Measurements from ENCODE around the gene THRSP.

The THRSP gene

DNA sequence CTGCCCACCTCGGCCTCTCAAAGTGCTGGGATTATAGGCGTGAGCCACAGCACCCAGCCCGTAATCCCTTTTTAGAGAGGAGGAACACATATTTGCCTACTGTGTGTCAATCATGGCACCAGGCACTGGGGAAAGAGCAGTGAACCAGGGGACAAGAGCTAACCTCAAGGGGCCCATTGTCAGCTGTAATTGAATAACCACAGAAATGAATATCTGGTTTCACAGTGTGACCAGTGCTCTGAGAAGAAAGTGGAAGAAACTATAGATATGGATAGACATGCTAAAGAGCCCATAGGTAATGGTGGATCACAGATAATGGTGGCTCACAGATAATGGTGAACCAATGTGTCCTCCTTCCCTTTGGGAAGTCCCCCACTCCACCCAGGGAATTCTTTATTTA lies 32.0 kb upstream of the THRSP start:
- no peak overlapping the region; the same call in 1 of the 2 replicates for H3K27ac ChIP-seq
- POLR2A ChIA-PET (ENCODE audit: low non-redundant PET) = no interaction called here
- CTCF ChIA-PET = interaction anchor here (0.7 to 2.0 kb wide), 2 partner anchors 14 to 55 kb away, joined by 4 to 6 read pairs; no protein-coding TSS in a partner anchor
- TF ChIP-seq, protein P1, sequence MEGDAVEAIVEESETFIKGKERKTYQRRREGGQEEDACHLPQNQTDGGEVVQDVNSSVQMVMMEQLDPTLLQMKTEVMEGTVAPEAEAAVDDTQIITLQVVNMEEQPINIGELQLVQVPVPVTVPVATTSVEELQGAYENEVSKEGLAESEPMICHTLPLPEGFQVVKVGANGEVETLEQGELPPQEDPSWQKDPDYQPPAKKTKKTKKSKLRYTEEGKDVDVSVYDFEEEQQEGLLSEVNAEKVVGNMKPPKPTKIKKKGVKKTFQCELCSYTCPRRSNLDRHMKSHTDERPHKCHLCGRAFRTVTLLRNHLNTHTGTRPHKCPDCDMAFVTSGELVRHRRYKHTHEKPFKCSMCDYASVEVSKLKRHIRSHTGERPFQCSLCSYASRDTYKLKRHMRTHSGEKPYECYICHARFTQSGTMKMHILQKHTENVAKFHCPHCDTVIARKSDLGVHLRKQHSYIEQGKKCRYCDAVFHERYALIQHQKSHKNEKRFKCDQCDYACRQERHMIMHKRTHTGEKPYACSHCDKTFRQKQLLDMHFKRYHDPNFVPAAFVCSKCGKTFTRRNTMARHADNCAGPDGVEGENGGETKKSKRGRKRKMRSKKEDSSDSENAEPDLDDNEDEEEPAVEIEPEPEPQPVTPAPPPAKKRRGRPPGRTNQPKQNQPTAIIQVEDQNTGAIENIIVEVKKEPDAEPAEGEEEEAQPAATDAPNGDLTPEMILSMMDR (conservative IDR thresholded peaks at IDR 0.05; ENCODE audit: low read depth) = no peak
- DNase-seq (ENCODE audit: low spot score) = no peak

GRCh38 chr11:78032090-78032489 lies 31.6 kb upstream of the THRSP start:
- peak overlapping the region; percentile 38; the same call in 1 of the 2 replicates for H3K27ac ChIP-seq
- ChIA-PET CTCF (interaction anchor here (2.0 kb wide), 1 partner anchor 13 kb away, joined by 6 read pairs; no protein-coding TSS in a partner anchor), POLR2A (ENCODE audit: low non-redundant PET) (no interaction called here)
- DNase-seq (ENCODE audit: low spot score) = no peak
- TF ChIP-seq, protein P1 (conservative IDR thresholded peaks at IDR 0.05; ENCODE audit: low read depth) = no peak

- DNase-seq (ENCODE audit: low spot score) = no peak
- POLR2A ChIA-PET (ENCODE audit: low non-redundant PET) = no interaction called here
- TF ChIP-seq, protein P1 (conservative IDR thresholded peaks at IDR 0.05; ENCODE audit: low read depth) = no peak
- H3K27ac ChIP-seq = no peak overlapping the region
- CTCF ChIA-PET = no interaction called here
These were observed 30.6 kb upstream of the THRSP start for GRCh38 chr11:78033040-78033439.

GRCh38 chr11:78034623-78035022 lies 29.0 kb upstream of the THRSP start:
- no peak for DNase-seq (ENCODE audit: low spot score)
- no peak overlapping the region for H3K27ac ChIP-seq
- TF ChIP-seq, protein P1 (conservative IDR thresholded peaks at IDR 0.05; ENCODE audit: low read depth) = no peak
- ChIA-PET POLR2A (ENCODE audit: low non-redundant PET) (no interaction called here), CTCF (interaction anchor here (0.6 to 0.7 kb wide), 2 partner anchors 9 to 1798 kb away, joined by 3 to 5 read pairs; no protein-coding TSS in a partner anchor)

- ChIA-PET POLR2A (ENCODE audit: low non-redundant PET) (no interaction called here), CTCF (interaction anchor here (0.7 kb wide), 1 partner anchor 27 kb away, joined by 7 read pairs; the partner anchor contains the start of gene THRSP)
- DNase-seq (ENCODE audit: low spot score) = no peak
- H3K27ac ChIP-seq = no peak overlapping the region
- TF ChIP-seq, protein P1 (conservative IDR thresholded peaks at IDR 0.05; ENCODE audit: low read depth) = no peak
These were observed 27.3 kb upstream of the THRSP start for GRCh38 chr11:78036313-78036712.

DNA sequence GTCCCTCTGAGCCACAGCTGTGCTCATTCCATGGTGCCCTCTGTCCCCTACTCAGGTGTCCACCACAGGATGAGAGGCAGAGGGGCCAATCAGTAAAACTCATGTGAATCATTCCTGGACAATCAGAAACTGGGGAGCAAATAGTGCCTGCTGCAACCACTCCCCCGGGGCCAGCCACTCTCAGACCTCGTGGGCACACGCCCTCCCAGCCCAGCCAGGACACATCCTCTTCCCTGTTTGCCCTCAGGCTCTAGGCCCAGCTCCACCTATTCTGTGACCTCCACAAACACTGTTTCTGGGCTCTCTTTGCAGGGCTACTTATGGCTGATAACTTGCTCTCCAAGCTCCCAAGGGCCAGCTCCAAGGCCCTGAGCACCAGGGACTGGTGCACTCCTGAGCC lies 26.6 kb upstream of the THRSP start:
- no peak for DNase-seq (ENCODE audit: low spot score)
- POLR2A ChIA-PET (ENCODE audit: low non-redundant PET) = no interaction called here

More for the DNA sequence above, 26.6 kb upstream of the THRSP start:
- TF ChIP-seq, protein P1 (conservative IDR thresholded peaks at IDR 0.05; ENCODE audit: low read depth) = no peak
- CTCF ChIA-PET = no interaction called here
- peak overlapping the region; percentile 49 for H3K27ac ChIP-seq
